GM13977 (cell line): Measurements from ENCODE around the gene EMC9.

Experiments used
- DNase-seq: peaks from one replicate; pipeline ENCODE4 v3.0.0; 2012; ENCODE audit warnings: low spot score
- CTCF ChIP-seq: IDR thresholded peaks from 2 replicates; pipeline ENCODE4 v1.5.1; 2012; ENCODE audit warnings: mild to moderate bottlenecking, control low read depth; ENCODE audit not compliant: insufficient read depth; ENCODE audit errors: extremely low read depth, missing control alignments
- in situ Hi-C: fragments of 300-500 bp; cut with MboI; formaldehyde crosslinking; loops from one replicate; pipeline ENCODE4 v1.12.0; 2022; ENCODE audit warnings: low sequenced_read_pairs, low pct_unique_long_range_greater_than_20kb, mixed read lengths, inconsistent platforms; ENCODE audit not compliant: unreplicated experiment

Gene EMC9

GRCh38 chr14:24144451-24144850 is 3.1 kb upstream of the EMC9 start:
- DNase-seq: no peak
- TF ChIP-seq CTCF: no peak
- in situ Hi-C loops: no loop called here

- DNase-seq: no peak
- in situ Hi-C loops: no loop called here
Observed at GRCh38 chr14:24143511-24143910, 2.1 kb upstream of the EMC9 start.

GRCh38 chr14:24139272-24139934 is 2.0 kb downstream of the EMC9 start:
- in situ Hi-C loops: no loop called here

More at GRCh38 chr14:24143511-24143910, 2.1 kb upstream of the EMC9 start:
- no peak for TF ChIP-seq CTCF

GRCh38 chr14:24138396-24139271 is 2.8 kb downstream of the EMC9 start:
- in situ Hi-C loops: no loop called here
- DNase-seq: no peak
- TF ChIP-seq CTCF: no peak

More at GRCh38 chr14:24139272-24139934, 2.0 kb downstream of the EMC9 start:
- DNase-seq: no peak
- TF ChIP-seq CTCF: no peak

- no peak for DNase-seq
- in situ Hi-C loops: no loop called here
- no peak for TF ChIP-seq CTCF
Observed at GRCh38 chr14:24137529-24138395, 3.6 kb downstream of the EMC9 start.
